Measurements from ENCODE around the gene DAB2. TPM values are rescaled to one million over a fixed set of nuclear protein-coding genes. Genes with fewer than 3 reads are reported as not detected.

DAB2 gene
- total RNA-seq, 1 donor from 2014 or later = 164 TPM

GRCh38 chr5:39447968-39448367 lies 23.2 kb upstream of the DAB2 start:
- Histone ChIP-seq H3K36me3 (no peaks in the 10 kb centered on the region), H3K4me1 (peaks cover 2% of the 10 kb centered on the region), H3K9me3 (no peaks in the 10 kb centered on the region), H3K4me3 (no peak overlapping the region), H3K27me3 (ENCODE audit: low read depth) (no peaks in the 10 kb centered on the region), H3K27ac (no peak overlapping the region)
- TF ChIP-seq, protein P1, sequence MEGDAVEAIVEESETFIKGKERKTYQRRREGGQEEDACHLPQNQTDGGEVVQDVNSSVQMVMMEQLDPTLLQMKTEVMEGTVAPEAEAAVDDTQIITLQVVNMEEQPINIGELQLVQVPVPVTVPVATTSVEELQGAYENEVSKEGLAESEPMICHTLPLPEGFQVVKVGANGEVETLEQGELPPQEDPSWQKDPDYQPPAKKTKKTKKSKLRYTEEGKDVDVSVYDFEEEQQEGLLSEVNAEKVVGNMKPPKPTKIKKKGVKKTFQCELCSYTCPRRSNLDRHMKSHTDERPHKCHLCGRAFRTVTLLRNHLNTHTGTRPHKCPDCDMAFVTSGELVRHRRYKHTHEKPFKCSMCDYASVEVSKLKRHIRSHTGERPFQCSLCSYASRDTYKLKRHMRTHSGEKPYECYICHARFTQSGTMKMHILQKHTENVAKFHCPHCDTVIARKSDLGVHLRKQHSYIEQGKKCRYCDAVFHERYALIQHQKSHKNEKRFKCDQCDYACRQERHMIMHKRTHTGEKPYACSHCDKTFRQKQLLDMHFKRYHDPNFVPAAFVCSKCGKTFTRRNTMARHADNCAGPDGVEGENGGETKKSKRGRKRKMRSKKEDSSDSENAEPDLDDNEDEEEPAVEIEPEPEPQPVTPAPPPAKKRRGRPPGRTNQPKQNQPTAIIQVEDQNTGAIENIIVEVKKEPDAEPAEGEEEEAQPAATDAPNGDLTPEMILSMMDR (IDR thresholded peaks at IDR 0.05) = no peak
- intact Hi-C loops (cut with DNase I) = no loop called here
- DNase-seq = no peak
- no peak for ATAC-seq

GRCh38 chr5:39447059-39447458 lies 22.3 kb upstream of the DAB2 start:
- Histone ChIP-seq H3K4me3 (no peak overlapping the region), H3K4me1 (peaks cover 11% of the 10 kb centered on the region), H3K27ac (no peak overlapping the region), H3K36me3 (no peaks in the 10 kb centered on the region), H3K27me3 (ENCODE audit: low read depth) (no peaks in the 10 kb centered on the region), H3K9me3 (no peaks in the 10 kb centered on the region)
- TF ChIP-seq, protein P1 (IDR thresholded peaks at IDR 0.05) = no peak
- ATAC-seq (no peak), DNase-seq (no peak)
- intact Hi-C loops (cut with DNase I) = no loop called here

DNA sequence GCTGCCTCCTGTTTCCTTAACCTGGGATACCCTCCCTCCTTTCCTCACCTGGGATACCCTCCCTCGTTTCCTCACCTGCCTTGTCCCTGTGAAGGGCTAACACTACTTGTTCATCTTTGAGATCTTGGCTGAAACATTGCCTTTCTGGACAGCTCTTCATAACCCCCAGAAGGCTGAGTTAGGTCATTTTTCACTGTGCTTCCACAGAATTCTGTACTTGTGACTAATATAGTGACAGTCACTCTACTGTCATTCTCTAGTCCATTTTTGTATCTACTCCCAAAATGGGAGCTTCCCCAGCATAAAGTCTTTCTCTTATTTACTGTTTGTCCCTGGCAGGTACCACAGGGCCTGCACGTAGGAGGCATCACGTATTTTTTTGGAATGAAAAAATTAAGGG lies 21.5 kb upstream of the DAB2 start:
- H3K9me3 ChIP-seq = no peaks in the 10 kb centered on the region
- intact Hi-C loops (cut with DNase I) = no loop called here
- ATAC-seq (no peak), DNase-seq (no peak)
- no peaks in the 10 kb centered on the region for H3K36me3 ChIP-seq
- H3K4me1 ChIP-seq = peaks cover 19% of the 10 kb centered on the region
- TF ChIP-seq, protein P1 (IDR thresholded peaks at IDR 0.05) = no peak
- no peak overlapping the region for H3K27ac ChIP-seq
- no peak overlapping the region for H3K4me3 ChIP-seq
- no peaks in the 10 kb centered on the region for H3K27me3 ChIP-seq (ENCODE audit: low read depth)

DNA sequence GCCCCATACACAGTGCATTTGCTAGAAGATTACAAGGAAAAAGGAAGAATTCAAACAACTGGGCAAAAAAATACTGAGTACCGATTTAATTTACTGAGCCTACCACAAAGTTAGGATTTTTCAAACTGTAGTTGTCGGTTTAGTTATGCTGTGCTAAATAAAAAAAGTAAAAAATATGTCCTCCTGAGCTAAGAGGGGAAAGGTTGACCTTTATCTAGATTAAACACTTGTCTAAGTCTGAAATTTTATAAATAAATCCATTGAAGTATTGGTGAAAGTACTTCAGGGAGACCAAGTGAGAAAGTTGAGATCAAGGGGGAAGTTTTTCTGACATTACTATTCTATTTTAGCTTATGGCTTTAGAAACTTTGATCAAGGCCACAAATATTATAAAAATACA lies 19.1 kb upstream of the DAB2 start:
- ATAC-seq (peak in 1 of 2 donors; percentile 71), DNase-seq (no peak)
- Histone ChIP-seq H3K9me3 (no peaks in the 10 kb centered on the region), H3K27me3 (ENCODE audit: low read depth) (no peaks in the 10 kb centered on the region), H3K36me3 (no peaks in the 10 kb centered on the region), H3K4me3 (no peak overlapping the region), H3K27ac (peak overlapping the region; percentile 2), H3K4me1 (peaks cover 27% of the 10 kb centered on the region)
- intact Hi-C loops (cut with DNase I) = no loop called here
- TF ChIP-seq, protein P1 (IDR thresholded peaks at IDR 0.05) = no peak

- TF ChIP-seq, protein P1 (IDR thresholded peaks at IDR 0.05) = no peak
- Histone ChIP-seq H3K9me3 (no peaks in the 10 kb centered on the region), H3K27ac (no peak overlapping the region), H3K27me3 (ENCODE audit: low read depth) (no peaks in the 10 kb centered on the region), H3K4me3 (no peak overlapping the region), H3K36me3 (no peaks in the 10 kb centered on the region), H3K4me1 (peaks cover 27% of the 10 kb centered on the region)
- ATAC-seq (no peak), DNase-seq (no peak)
- intact Hi-C loops (cut with DNase I) = no loop called here
These were observed 18.2 kb upstream of the DAB2 start for GRCh38 chr5:39442991-39443390.

- H3K27me3 ChIP-seq (ENCODE audit: low read depth) = no peaks in the 10 kb centered on the region
- H3K27ac ChIP-seq = no peak overlapping the region
- H3K36me3 ChIP-seq = no peaks in the 10 kb centered on the region
- no peak overlapping the region for H3K4me3 ChIP-seq
- intact Hi-C loops (cut with DNase I) = no loop called here
- ATAC-seq = no peak
- H3K9me3 ChIP-seq = no peaks in the 10 kb centered on the region
- H3K4me1 ChIP-seq = peaks cover 27% of the 10 kb centered on the region
- TF ChIP-seq, protein P1 (IDR thresholded peaks at IDR 0.05) = no peak
- no peak for DNase-seq
These were observed 17.1 kb upstream of the DAB2 start for GRCh38 chr5:39441838-39442237.
